HG03064 (cell line): ENCODE measurements around the gene DGKI.
A peak's percentile ranks its signal among the peaks of the same experiment; 100 is the strongest.

Source experiments
- ATAC-seq: cut with Tn5 transposase; IDR thresholded peaks from one replicate; pipeline ENCODE4 v1.9.1; 2021; ENCODE audit warnings: low read depth; ENCODE audit not compliant: unreplicated experiment

DGKI gene

DNA sequence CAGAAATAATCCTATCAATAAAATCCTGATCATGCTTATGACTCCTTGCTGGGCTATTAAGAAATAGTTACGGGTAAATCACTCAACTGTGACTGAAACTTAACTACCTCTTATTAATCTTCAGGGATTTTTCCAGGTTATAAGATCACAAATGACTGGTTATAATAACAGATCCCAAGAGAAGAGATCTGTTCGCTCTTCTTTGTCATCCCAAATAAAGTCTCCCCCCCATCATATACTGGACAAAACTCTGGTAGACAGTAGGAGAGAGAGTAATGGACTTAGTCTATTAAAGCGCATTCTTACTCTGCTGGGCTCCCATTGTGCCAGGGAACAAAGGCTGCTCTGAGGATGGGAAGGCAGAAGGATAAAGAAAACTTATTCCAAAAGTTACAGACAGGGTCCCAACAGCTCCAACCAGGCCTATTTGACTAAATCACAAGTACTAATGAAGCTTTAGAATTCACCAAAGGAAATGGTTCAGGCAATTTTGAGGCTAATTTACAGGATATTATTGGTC lies 233.7 kb downstream of the DGKI start:
- ATAC-seq, result no peak

DNA sequence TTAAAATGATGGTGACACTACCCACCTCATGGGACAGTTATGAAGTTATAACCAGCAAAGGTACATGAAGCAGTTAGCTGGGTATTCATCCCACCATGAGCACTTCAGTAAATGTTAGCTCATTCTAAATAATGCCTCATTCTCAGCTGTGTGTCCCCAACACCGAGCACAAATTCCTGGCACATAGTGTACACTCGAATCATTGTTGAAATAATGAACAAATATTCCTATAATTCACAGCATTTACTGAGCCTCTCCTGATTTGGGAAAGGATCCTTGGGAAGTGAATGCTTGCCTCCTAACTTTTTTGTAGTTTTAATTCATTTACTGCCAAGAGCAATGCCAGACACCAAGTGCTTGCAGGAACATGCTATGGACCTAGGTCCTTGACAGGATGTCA lies 235.2 kb downstream of the DGKI start:
- no peak for ATAC-seq

DNA sequence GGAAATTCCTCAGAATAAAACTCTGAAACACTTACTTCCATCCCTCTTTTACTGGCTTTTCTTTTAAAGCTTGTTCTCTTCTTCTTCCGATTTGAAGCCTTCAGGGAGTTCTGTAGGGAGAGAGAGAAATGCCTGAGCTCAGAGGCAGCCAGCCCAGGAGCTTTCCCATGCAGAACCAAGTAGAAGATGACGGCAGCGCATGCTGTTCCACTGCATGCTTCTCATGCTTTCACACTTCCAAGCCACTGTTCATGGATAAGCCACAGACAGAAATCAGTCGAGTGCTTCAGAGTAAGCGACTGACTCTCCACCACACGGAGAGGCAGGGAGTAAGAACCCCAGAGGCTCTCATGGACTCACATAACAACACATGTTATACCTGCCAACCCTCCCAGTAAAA lies 237.3 kb downstream of the DGKI start:
- no peak for ATAC-seq

DNA sequence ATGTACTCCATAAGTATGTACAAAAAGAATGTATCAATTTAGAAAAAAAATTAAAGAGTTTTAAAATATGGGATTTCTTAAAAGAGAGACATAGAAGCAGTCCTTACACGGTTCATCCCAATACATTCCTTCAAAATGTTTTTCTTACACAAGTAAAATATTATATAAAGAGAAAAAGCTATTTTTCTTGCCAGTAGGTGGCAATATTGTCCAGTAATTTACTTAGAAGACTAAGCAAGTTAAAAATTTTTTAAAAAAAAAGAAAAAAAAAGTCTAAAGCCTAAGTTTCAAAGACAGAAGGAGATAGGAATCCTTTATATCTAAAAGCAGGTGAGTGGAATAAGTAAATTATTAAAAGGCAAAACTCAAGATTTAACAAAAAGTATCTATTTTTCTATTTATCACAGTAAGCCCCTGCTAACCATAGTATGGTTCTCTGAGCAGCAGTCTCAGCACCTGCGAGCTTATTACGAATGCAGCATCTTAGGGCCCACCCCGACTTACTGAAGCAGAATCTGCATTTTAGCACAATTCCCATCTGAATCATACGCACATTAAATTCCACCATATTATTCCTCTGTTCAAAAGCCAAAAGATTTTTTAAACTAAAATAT lies 240.6 kb downstream of the DGKI start:
- ATAC-seq, result no peak

DNA sequence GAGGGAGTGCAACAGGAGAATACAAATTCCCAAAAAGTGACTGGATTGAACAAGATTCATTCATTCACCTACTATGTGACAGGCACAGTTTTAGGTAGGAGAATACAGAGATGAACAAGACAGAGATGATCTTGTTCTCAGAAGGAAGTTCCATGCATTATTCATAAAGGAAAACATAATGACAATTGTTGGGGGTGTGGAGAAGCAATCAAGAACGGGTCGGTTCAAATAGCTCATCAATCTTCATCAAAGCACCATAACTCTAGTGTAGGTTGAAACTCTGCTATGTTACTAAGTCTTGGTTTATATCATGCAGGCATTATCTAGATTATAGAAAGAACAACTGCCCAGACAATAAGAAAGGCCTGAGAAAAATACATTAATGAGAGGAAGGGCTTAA lies 243.7 kb downstream of the DGKI start:
- ATAC-seq, result no peak

DNA sequence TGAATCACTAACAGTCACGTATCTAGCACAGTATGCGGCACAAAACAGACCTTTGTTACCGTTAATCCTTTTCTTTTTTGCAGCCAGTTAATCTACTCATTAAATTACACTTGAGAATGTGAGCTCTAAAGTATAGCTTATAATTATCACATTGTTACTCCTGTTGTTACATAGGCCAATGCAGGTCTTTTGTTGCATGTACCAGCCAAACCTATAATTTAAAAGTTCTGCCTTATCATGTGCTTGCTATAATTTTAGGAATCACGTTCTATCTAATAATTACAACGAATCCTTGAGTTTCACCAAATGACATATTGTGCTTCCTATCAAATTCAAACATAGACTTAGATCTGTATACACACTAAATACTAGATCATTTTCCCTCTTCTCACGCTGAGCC lies 245.1 kb downstream of the DGKI start:
- no peak for ATAC-seq

DNA sequence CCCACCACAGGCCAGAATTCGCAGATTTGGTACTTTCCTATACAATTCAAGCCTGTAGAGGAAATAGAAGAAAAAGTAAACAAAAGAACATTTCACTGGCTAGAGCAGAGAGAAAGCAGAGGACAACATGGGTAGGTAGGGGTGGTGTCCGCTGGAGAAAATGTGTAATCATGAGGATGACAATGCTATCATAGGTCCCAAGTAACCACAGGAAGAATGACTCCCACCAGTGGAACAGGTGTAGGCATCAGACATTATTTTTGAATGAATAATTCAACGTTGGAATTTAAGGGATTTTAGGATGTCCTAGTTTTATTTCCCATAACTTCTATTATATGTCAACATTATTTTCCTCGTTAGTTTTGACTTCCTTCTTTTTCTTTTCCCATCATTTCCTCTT lies 248.9 kb downstream of the DGKI start:
- ATAC-seq, result no peak

DNA sequence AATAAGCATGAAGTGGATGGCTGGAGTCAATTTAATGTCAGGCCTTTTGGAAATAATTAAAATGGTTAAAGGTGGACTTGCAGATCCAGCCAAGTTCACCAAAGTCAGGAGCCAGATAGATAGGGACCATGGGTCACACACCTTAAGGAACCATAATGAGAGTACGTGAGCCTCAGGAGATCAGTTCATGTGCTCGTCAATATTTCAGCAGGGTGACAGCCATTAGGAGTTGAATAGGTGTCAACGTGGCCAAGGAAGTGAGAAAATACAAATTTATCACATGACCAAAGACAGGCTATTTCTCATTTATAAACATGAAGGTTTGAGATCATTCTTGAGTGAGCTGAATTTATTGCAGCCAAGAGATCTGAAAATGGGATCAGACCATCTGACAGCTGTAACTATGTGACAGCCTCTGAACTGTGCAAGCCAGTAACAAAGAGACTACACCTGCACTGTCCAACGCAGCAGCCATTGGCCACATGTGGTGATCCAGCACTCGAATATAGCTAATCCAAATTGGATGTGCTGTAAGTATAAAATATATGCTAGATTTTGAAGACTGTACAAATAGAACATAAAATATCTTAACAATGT lies 253.6 kb downstream of the DGKI start:
- ATAC-seq, result no peak

DNA sequence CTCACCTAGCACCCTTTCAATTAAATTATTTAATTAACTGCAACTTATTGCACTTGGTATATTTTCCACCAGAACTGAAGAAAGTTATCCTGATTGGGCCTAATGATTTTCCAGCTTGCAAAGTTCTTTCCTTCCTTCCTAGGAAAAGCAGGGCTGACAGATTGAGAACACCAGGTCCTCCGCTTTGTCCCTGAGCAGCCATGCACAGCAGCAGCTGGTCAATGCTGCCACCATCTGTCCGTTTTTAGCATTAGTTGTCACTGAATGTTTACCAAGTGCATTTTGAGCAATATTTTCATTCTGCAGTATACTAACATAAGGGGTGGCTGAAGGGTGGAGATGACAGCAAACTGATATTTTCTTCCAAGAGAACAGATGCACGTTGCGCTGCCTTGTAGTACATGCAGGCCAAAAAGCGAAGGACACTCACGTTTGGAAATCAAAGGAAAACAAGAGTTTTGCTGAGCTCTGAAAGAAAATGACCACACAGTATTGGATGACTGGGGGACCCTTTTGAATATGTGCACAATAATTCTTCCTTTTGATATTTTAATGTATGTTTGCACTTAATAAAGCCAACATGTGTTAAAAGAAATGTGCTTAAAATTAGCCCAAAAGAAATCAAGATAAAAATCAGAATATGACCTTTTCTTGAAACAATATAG lies 254.4 kb downstream of the DGKI start:
- ATAC-seq, result peak; percentile 59

DNA sequence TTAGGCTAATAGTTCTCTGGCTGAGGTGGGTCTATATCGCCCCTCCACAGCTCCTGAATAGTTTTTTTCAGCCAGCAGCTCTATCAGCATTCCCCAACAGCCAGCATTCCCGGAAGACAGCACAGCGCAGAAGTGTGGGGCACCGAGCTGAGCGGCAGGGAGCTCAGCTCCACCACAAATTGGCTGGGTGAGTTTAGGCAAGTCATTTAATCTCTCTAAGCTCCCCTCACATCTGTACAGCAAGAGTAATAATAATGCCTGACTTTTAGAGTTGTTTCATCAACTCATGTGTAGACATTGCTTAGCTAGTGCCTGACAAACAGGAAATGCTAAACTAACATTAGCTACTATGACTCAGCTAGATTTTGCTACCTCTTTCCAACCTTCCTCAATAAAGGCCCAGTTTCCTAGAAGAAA lies 255.3 kb downstream of the DGKI start:
- ATAC-seq, result no peak

DNA sequence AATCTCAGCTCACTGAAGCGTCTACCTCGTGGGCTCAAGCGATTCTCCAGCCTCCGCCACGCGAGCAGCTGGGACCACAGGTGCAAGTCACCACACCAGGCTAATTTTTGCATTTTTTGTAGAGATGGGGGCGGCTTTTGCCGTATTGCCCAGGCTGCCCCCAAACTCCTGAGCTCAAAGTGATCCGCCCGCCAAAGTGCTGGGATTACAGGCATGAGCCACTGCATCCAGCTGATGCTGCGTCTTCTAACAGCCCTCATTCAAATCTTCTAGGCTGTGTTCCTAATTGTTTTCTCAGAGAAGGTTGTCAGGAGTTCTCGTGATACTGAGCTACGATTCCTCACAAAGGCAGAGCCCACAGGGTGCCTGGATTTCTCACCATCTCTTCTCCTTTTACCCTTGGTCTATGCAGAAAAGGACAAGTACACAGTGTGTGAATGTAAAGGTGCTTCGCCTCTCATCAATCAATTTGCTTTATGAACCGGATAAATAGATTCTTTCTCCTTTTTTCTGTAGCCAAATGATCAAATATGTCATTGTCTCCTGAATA lies 255.9 kb downstream of the DGKI start:
- no peak for ATAC-seq

DNA sequence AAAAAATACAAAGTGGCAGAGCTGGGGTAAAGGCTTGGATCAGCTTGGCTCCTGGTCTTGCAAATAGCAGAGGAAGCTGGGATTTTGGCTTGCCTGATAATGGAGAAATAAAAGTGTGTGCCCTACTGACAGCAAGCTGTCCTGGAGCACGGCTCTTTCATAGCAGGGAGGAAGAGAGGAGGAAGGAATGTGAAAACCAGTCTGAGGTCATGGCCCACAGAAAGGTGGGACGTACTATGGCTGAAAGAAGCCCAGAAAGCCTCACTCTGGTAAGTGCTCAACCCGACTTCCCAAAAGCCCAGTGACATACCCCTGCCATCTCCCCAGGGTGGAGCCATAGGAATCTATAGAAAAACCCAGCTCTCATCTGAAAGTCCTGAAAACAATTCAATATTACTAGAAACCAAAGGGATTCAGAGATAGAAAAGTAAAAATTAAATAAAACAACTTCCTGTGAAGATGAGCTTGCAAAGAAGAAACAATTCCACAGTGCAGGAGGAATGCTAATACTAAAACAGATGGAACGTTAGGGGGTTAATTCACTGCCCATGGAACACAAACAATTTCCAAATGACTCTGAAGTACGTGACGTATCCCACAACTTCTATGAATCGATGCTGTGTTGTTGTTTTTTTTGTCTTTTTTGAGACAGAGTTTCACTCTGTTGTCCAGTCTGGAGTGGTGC lies 256.6 kb downstream of the DGKI start:
- no peak for ATAC-seq

DNA sequence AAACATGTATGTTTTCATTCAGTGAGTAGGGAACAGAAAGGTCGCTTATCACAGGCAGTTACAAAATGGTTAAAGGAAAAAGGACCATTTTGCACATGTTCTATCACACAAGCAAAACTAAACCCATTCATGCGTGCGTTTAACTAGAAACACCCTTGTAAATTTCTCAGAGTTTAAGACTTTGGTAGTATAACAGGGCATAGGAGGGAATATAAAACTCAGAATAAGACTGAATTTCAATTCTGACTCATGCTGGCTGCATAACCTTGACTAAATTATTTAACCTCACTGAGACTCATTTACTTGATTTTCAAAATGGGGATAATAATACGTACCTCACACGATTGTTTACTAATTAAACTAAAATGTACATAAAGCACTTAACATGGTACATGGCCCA lies 259.4 kb downstream of the DGKI start:
- ATAC-seq, result no peak

DNA sequence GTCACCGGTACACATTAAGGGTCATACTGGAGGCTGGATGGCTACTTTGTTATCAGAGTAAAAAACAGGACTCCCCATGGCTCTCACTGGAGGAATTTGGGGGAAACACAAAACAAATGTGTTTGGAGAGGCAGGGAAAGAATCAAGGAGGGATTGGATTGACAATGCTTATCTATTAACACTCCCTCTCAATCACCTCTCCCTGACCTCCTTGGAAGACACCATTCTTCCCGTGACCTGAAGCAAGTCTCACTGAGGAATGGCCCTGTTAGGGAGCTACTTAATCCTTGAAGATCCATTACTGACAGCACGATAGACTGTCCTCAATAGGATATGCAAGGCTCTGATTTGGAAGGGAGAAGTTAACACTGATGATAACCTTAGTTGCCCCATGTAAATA lies 261.2 kb downstream of the DGKI start:
- ATAC-seq, result no peak

DNA sequence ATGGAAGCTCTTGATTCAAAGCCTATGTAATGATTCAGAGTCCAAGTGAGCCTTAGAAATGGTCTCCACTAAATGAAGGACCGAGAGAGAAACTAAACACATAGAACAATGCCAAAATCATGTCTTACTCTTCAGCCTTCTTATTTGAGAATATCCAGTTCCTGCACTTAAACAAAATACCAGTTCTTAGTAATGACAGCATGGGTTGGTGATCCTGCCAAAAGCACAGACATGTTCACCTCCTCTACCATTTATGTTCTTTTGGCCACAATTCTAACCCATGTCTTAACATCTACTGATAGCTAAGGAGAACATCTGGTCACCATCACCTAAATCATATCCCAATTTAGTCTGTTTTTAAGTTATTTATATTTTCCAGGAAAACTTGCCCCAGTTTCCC lies 263.6 kb downstream of the DGKI start:
- ATAC-seq, result no peak

DNA sequence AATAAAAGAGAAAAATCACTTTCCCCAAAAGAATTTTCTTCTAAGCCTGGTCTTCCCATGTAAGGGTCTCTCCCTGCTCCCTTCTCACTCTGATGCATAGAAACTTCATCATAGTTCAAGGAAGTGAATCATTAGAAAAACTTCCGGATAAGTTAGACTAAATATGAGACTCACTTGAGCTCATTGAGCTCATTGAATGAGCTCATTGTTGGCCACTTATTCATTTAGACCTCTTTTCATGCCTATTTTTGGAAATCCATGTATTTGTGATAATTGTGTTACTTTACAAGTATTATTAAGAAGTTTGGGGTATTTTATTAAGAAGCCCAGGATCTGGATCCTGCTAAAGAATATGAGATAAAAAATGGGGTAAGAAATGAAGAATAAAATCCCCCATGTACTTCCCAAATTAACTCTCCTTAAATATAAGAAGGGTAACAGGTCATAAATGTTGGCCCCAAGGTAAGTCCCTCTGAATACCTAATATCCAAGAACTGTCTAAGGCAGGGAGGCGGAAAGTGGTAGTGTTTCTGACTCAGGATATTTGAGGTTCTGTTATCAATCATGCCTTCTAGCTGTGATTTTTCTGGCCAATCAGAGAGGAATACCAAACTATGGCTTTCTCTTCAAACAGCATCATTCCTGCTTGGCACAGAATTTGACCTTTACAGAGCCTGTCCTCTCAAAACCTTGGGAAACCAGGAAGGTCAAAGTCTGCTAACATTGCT lies 266.7 kb downstream of the DGKI start:
- no peak for ATAC-seq

DNA sequence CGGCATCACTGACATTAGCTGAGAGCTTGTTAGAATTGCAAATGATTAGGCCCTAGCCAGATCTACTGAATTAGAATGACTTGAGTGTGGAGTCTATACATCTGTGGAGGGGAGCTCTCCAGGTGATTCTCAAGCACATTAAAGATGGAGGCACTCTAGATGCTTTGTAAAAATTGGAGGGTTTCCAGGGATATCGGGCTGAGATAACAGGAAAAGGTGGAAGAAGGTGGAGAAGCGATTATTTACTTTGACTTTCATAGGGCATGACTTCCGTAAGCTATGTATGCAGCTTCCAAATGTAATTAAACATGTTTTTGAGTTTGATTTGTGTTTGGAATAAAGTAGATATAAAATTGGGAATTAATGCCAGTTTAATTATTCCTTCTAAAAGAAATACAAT lies 268.2 kb downstream of the DGKI start:
- no peak for ATAC-seq

DNA sequence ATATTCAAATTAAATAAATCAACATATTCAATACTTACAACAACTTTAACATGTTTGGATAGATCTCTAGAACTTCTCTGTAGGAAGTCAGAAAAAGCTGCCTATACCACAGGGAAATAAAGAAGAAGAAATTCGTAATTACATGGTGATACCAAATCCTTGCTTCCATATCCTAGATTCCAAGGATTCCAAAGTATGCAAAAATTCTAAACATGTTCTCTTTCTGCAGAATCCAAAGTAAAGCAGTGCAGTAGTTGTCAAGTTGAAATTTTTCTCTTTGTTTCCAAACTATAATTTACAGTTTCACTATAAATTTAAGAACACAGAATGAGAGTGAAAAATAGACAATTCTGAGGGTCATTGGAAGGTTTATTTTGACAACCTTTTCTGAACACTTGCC lies 269.6 kb downstream of the DGKI start:
- ATAC-seq, result no peak

DNA sequence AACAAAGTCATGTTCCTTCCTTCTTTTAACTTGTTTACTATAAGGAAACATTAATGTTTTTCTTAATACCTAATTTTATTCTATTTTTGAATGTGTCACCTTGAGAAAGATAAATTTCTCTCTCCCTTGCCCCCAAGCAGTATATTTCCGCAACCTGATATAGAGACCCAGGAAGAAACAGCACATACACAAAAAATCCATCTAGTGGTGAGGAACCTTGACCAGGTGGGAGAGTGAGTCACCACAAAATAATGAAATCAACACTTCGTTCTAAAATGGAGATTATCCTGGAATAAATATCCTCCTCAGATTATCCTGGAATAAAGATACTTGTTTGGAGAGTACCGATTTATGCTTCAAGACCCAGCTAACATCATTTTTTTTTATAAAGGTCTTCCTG lies 270.3 kb downstream of the DGKI start:
- no peak for ATAC-seq

DNA sequence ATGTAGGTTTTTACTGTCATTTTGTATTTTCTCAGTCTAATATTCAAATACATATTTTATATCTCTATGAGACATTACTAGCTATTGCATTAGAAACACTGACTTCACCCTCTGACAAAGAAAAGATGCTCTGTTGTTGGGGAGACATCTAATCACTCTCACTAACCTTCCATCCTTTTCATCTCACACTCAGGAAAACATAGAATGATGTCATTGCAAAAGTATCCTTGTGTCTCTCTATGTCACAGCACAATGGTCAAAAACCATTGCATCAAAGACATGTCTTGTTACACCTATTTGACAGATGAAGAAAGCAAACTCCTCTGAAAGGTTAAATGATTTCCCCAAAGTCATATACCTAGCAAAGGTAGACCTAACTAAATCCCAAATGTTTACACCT lies 272.0 kb downstream of the DGKI start:
- no peak for ATAC-seq
